GM19467 (cell line): ENCODE data around the gene RFK.
A peak's percentile ranks its signal among the peaks of the same experiment; 100 is the strongest.

Source experiments
- ATAC-seq: cut with Tn5 transposase; IDR thresholded peaks from one replicate; pipeline ENCODE4 v1.9.1; 2021; ENCODE audit warnings: mild to moderate bottlenecking, moderate library complexity; ENCODE audit not compliant: unreplicated experiment

RFK gene

DNA sequence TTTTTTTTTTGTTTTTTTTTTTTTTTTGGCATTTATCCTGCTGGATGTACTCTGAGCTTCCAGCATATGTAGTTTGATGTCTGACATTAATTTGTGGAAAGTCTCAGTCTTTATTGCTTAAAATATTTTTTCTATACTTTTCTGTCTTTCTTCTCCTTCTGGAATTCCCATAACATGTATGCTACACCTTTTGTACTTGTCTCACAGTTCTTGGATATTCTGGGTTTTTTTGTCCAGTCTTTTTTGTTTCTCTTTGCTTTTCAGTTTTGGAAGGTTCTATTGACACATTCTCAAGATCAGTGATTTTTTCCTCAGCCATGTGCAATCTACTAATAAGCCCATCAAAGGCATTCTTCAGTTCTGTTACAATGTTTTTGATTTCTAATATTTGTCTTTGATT is 19.4 kb upstream of the RFK start:
- no peak for ATAC-seq

DNA sequence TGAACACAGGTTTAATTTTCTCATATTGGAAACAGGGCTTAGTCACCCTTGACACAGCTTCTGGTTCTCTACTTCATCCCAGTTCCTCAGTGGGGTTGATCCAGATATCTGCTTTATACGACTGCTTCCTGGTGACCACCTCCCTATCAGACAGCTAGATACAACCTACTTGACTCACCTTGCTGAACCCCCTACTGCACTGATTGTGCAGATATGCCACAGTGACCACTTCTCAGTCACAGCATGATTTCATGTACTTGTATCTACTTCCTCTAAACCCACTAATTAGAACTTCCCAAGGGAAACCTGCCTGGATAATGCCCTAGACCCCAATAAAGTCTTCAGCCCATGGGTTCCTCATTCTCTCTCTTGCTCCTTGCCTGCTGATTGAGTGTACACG is 18.4 kb upstream of the RFK start:
- no peak for ATAC-seq

- no peak for ATAC-seq
Measured at GRCh38 chr9:76405868-76406267, 11.6 kb upstream of the RFK start.

GRCh38 chr9:76405340-76405739 is 11.1 kb upstream of the RFK start:
- no peak for ATAC-seq

DNA sequence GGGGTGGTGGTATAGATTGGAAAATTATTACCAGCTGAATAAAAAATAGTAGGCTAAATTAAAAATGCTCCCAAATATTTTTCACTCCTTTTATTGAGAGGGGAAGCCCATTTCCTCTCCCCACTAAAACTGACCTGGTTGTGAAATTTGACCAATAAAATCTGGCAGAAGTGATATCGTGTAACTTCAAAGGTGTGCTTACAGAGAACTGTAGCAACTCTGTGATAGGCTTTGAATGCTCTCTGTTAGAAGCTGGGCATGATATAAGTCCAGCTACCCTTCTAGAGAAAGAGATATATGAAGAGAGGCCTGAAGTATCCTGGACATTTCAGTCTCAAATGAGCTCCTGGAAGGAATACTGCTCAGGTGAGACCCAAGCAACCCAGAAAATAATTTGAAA is 10.2 kb upstream of the RFK start:
- no peak for ATAC-seq

DNA sequence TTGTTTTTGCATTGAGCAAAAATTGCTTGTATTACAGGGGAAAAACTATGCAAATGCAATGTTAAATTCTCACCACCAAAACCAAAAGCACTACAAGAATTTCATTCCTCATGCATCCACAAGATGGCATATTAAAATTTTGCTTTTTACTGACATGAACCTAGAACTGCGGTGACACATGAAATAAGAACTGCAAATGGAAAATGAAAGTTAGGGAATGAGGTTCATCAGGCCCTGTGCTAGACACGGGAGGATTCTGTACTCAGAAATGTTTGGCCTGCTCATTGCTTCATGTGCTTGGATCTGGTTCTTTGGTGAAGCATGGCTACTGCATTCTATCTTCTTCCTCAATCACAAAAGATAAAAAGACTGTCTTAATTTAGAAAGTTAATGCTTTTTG is 9.1 kb upstream of the RFK start:
- ATAC-seq, result peak; percentile 89

DNA sequence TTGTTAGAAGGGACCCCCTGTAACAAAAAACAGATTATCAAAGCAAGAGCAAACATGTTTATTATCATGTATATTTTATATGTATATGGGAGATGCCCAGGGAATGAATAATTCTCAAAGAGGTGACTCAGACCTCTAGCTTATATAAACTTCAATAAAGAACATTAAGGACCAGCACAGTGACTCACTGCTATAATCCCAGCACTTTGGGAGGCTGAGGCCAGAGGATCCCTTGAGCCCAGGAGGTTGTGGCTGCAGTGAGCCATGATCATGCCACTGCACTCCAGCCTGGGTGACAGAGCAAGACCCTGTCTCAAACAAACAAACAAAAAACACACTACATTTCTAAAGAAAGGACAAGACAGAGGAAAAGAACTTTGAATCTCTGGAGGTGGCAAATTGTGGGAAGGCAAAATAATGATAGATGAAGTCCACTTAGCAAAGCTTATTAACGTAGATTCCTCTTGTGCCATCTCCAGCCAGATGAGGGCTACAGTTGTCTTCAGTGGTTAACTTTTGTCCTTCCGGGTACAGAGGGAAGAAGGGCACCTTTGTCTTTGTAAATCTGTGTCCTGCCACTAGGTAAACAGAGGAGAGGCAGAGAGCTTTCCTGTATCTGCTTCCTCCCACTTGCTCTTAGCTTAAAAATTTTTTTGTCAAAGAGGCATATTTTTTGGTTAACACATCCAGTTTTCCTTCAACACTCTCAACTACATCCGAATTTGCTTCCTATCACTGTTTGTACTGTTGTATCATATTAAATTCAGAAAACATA is 7.5 kb upstream of the RFK start:
- no peak for ATAC-seq

DNA sequence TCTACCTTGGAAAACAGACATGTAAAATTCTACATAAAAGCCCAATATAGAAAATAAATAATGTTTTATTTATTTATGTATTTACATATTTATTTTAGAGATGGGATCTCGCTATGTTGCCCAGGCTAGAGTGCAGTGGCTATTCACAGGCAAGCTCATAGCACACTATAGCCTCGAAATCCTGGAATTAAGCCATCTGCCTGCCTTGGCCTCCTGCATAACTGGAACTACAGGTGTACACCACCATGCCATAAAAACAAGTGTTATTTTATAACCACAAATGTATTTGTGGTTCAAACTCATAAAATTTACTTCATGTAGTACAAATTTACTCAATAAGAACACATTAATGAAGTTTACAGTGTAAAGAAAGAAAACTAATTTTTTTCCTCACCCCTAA is 7.0 kb upstream of the RFK start:
- ATAC-seq, result no peak

GRCh38 chr9:76400534-76401096 is 6.4 kb upstream of the RFK start:
- ATAC-seq, result no peak

DNA sequence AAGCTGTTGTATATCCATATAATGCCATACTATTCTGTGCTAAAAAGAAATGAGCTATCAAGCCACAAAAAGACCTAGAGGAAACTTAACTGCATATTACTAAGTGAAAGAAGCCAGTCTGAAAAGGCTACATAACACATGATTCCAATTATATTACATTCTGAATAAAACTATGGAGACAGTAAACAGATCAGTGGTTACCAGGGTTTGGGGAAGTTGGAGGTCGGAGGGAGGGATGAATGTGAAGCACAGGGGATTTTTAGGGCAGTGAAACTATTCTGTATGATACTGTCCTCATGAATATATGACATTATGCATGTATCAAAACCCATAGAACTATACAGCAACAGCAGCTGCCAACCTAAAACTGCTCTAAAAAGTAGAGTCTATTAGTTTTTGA is 5.6 kb upstream of the RFK start:
- ATAC-seq, result no peak

DNA sequence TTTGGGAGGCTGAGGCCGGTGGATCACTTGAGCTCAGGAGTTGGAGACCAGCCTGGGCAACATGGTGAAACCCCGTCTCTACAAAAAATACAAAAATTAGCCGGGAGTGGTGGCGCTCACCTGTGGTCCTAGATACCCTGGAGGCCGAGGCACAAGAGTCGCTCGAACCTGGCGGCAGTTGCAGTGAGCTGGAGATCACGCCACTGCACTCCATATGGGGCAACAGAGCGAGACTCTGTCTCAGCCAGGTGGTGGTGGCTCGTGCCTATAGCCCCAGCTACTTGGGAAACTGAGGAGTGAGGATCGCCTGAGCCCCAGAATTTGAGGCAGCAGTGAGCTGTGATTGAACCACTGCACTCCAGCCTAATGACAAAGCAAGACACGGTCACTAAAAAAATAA is 2.4 kb upstream of the RFK start:
- ATAC-seq, result no peak

DNA sequence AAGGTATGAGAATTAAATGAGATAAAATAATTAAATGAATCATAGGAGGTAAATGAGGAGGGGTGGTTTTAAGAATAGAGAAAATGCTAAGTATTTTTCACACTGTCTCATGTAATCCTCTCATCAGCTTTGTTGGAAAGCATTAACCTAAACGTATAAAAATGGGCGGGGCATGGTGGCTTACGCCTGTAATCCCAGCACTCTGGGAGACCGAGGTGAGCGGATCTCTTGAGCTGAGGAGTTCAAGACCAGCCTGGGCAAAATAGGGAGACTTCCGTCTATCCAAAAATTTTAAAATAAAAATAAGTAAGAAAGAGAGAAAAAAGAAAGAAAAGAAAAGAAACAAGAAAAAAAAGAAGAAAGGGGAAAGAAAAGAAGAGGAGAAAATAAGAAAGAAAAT is 1.9 kb upstream of the RFK start:
- ATAC-seq, result no peak

- ATAC-seq, result no peak
Measured at GRCh38 chr9:76395381-76395780, 1.2 kb upstream of the RFK start.

- peak; percentile 53 for ATAC-seq
Measured at GRCh38 chr9:76394960-76395252, 680 bp upstream of the RFK start.

GRCh38 chr9:76390656-76391055 is 3.6 kb downstream of the RFK start:
- no peak for ATAC-seq

DNA sequence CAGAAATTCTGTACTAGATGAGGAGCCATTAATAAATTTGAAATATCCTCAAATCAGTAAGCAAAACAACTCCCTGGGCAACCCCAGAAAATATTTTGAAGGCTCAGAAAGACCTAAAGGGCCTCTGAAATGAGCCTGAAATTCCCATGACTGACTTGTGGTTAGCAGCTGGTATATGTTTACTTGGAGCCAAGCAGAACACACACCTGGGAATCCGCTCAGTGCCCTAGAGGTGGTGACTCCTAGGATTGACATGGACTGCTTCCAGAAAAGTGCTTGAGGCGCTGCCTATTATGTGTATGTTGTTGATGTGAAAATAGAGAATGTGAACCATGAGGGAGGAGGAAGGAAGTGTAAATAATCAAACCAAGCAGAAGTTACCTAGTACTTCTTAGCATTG is 14.7 kb downstream of the RFK start:
- no peak for ATAC-seq

- ATAC-seq, result no peak
Measured at GRCh38 chr9:76378367-76379073, 15.7 kb downstream of the RFK start.

- no peak for ATAC-seq
Measured at GRCh38 chr9:76377791-76378190, 16.4 kb downstream of the RFK start.

- no peak for ATAC-seq
Measured at GRCh38 chr9:76374783-76375559, 19.3 kb downstream of the RFK start.

DNA sequence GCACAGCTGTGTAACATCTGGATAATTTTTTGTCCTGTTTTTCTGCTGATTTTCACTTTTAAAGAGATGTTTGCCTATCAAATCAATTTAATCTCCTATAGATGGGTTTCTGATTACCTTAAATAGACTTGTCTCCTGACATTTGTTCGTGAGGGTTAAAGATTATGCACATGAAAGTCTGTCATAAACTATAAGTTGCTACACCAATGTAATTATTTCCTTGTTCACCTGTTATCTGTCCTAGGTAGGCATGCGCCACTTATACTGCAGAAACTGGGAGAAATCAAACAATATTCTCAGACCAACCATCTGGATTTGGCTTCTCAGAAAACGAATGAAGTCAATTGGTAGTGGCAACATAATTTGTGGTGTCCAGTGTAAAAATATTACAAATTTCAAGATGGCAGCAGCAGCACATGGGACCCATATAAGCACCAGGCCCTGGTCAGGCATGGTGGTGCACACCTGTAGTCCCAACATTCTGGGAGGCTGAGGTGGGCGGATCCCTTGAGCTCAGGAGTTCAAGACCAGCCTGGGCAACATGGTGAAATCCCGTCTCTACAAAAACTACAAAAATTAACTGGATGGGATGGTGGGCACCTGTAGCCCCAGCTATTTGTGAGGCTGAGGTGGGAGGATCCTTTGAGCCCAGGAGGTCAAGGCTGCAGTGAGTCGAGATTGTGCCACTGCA is 20.3 kb downstream of the RFK start:
- no peak for ATAC-seq

DNA sequence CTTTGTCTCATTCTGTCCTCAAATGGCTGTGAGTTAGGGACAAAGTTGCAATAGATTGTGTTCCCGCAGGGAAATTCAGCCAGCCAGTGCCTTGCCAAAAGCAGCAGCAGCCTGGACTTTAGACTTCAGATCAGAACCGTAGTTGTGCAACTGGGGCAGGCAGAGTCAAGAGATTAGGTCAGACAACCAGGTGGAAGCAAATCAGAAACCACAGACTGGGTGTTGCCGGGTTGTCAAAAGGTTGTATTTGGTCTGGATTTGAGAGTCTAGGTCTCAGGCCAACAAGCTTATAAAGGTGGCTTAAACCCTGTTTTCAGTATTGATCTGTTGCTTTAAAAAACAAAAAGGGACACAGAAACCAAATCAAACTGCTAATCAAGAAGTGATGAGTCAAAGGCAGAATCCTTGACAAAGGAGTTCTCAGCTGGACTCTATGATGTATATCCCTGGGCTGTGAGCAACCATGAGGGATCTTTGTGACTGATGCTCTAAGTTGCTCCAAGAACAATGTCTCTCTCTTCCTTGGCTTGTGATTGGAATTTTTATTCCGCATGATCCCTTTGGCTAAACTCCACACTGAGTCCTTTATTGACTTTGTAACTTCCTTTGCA is 20.9 kb downstream of the RFK start:
- no peak for ATAC-seq
